Esophagus muscularis mucosa (tissue), 4 donors: ENCODE measurements around the gene IFNK. TPM values are rescaled to one million over a fixed set of nuclear protein-coding genes. Genes with fewer than 3 reads are reported as not detected.

ENCODE experiments used
- DNase-seq: peaks from one replicate; pipeline ENCODE4 v3.0.0-alpha.2; 2017; ENCODE audit errors: extremely low spot score
- H3K27ac ChIP-seq, 4 donors: fragments of 200-600 bp; sonication (generic); replicated peaks in 1 of 4; 1 replicate in 3 of 4; 2 replicates in 1 of 4; pipeline ENCODE4 v1.5.1; 2016 to 2019; ENCODE audit warnings: mild to moderate bottlenecking in 1 of 4
- H3K27me3 ChIP-seq, 4 donors: fragments of 200-600 bp; sonication (generic); one replicate each; pipeline versions ENCODE4 v1.5.1 to v1.6.0; 2016 to 2019
- H3K36me3 ChIP-seq, 4 donors: fragments of 200-600 bp; sonication (generic); one replicate each; pipeline ENCODE4 v1.5.1; 2016 to 2019
- H3K4me1 ChIP-seq, 4 donors: fragments of 200-600 bp; sonication (generic); one replicate each; pipeline ENCODE4 v1.5.1; 2016 to 2019
- H3K4me3 ChIP-seq, 4 donors: fragments of 200-600 bp; sonication (generic); 1 replicate in 2 of 4; 2 replicates in 2 of 4; pipeline ENCODE4 v1.5.1; 2016 to 2019; ENCODE audit warnings: mild to moderate bottlenecking in 4 of 4, moderate library complexity in 1 of 4
- H3K9me3 ChIP-seq, 4 donors: fragments of 200-600 bp; sonication (generic); 1 replicate in 3 of 4; 2 replicates in 1 of 4; pipeline ENCODE4 v1.5.1; 2016 to 2019
- EP300 ChIP-seq: sonication (generic); formaldehyde crosslinking; IDR thresholded peaks from one replicate; pipeline ENCODE4 v1.6.1; 2017; ENCODE audit warnings: antibody characterized with exemption
- POLR2A ChIP-seq: fragments of 450-650 bp; IDR thresholded peaks from one replicate; pipeline ENCODE4 v1.6.1; 2017; ENCODE audit warnings: antibody characterized with exemption, moderate library complexity, mild to moderate bottlenecking, low read depth
- POLR2AphosphoS5 ChIP-seq, 2 donors: sonication (generic); formaldehyde crosslinking; IDR thresholded peaks; one replicate each; pipeline ENCODE4 v1.6.1; 2017; ENCODE audit warnings: antibody characterized with exemption in 2 of 2
- WGBS: methylation state at CpG from one replicate; pipeline ENCODE4 v1.1.5; 2018; 5-methylcytosine and 5-hydroxymethylcytosine counted together
- intact Hi-C: fragments of 100-400 bp; cut with DNase I; formaldehyde crosslinking; loops from one replicate; pipeline ENCODE4 v1.15.1; 2023
- total RNA-seq, 4 donors: library from RNA; depleted of rRNA; stranded (reverse); fragments of >200 nt; gene quantifications; one replicate each; pipeline versions ENCODE4 v1.1.0 to v1.2.1, GENCODE V29; 2016
- TF ChIP-seq, protein P1 (sequence below), 3 experiments: fragments of 200-600 bp in 2 of 3; fragments of 450-650 bp in 1 of 3; sonication (generic) in 2 of 3; IDR thresholded peaks; one replicate each; pipeline ENCODE4 v1.5.1; 2017 to 2019; ENCODE audit warnings: antibody characterized with exemption in 3 of 3, mild to moderate bottlenecking in 2 of 3, moderate library complexity in 1 of 3

Gene IFNK
- total RNA-seq, 4 donors from 2014 or later: not detected

DNA sequence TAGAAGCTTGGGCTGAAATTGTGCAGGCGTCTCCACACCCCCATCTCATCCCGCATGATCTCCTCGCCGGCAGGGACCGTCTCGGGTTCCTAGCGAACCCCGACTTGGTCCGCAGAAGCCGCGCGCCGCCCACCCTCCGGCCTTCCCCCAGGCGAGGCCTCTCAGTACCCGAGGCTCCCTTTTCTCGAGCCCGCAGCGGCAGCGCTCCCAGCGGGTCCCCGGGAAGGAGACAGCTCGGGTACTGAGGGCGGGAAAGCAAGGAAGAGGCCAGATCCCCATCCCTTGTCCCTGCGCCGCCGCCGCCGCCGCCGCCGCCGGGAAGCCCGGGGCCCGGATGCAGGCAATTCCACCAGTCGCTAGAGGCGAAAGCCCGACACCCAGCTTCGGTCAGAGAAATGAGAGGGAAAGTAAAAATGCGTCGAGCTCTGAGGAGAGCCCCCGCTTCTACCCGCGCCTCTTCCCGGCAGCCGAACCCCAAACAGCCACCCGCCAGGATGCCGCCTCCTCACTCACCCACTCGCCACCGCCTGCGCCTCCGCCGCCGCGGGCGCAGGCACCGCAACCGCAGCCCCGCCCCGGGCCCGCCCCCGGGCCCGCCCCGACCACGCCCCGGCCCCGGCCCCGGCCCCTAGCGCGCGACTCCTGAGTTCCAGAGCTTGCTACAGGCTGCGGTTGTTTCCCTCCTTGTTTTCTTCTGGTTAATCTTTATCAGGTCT, 49.0 kb downstream of the IFNK start, which contains the start of gene C9orf72:
Gene C9orf72, minus strand, starts transcription at position 564 of the 716 bp plus-strand sequence. CDS start 6,361 bp downstream, outside the sequence.
- intact Hi-C loops: no loop called here
- TF ChIP-seq POLR2A (peak; percentile 67), EP300 (no peak), POLR2AphosphoS5 (IDR thresholded peaks at IDR 0.05) (peak in 1 of 2 donors; percentile 72)
- TF ChIP-seq, protein P1, sequence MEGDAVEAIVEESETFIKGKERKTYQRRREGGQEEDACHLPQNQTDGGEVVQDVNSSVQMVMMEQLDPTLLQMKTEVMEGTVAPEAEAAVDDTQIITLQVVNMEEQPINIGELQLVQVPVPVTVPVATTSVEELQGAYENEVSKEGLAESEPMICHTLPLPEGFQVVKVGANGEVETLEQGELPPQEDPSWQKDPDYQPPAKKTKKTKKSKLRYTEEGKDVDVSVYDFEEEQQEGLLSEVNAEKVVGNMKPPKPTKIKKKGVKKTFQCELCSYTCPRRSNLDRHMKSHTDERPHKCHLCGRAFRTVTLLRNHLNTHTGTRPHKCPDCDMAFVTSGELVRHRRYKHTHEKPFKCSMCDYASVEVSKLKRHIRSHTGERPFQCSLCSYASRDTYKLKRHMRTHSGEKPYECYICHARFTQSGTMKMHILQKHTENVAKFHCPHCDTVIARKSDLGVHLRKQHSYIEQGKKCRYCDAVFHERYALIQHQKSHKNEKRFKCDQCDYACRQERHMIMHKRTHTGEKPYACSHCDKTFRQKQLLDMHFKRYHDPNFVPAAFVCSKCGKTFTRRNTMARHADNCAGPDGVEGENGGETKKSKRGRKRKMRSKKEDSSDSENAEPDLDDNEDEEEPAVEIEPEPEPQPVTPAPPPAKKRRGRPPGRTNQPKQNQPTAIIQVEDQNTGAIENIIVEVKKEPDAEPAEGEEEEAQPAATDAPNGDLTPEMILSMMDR (IDR thresholded peaks at IDR 0.05): peak in 1 of 3 experiments; percentile 7
- peak within 1 kb of the TSS; percentile 78 to 98 (median 86) for H3K4me3 ChIP-seq
- H3K9me3 ChIP-seq: peaks cover 0 to 2% (median 0%) of the 10 kb centered on the region in 4 donors
- H3K36me3 ChIP-seq: no peaks in the 10 kb centered on the region
- peaks cover 23 to 25% (median 24%) of the 10 kb centered on the region in 4 donors for H3K4me1 ChIP-seq
- peak within 1 kb of the TSS; percentile 96 to 100 (median 98) for H3K27ac ChIP-seq
- WGBS: 0% methylated on average over 29 of the region's 72 CpGs
- H3K27me3 ChIP-seq: no peaks in the 10 kb centered on the region
- peak; percentile 95 for DNase-seq

DNA sequence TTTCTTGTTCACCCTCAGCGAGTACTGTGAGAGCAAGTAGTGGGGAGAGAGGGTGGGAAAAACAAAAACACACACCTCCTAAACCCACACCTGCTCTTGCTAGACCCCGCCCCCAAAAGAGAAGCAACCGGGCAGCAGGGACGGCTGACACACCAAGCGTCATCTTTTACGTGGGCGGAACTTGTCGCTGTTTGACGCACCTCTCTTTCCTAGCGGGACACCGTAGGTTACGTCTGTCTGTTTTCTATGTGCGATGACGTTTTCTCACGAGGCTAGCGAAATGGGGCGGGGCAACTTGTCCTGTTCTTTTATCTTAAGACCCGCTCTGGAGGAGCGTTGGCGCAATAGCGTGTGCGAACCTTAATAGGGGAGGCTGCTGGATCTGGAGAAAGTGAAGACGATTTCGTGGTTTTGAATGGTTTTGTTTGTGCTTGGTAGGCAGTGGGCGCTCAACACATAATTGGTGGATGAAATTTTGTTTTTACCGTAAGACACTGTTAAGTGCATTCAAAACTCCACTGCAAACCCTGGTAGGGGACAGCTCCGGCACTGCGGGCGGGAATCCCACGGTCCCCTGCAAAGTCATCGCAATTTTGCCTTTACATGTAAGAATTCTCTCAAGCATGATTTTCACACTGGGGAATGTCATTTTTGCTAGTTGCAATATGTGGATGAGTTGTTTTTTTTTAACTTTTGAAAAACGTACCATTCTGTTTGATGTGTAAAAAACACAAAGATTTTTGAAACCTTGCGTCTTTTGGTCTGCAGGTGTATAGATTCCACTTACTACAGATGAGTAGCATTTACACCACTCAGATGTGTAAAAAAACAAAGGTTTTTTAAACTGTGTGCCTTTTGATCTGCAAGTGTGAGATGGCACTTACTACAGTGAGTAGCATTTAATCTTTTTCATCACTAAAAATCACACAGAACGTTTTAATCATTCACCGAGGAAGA, 49.8 kb downstream of the IFNK start:
- H3K4me3 ChIP-seq: peak overlapping the region; percentile 78 to 98 (median 86)
- H3K27ac ChIP-seq: peak overlapping the region; percentile 96 to 100 (median 98)
- H3K4me1 ChIP-seq: peaks cover 23 to 25% (median 24%) of the 10 kb centered on the region in 4 donors
- DNase-seq: peak; percentile 100
- peaks cover 0 to 4% (median 0%) of the 10 kb centered on the region in 4 donors for H3K9me3 ChIP-seq
- TF ChIP-seq POLR2AphosphoS5 (IDR thresholded peaks at IDR 0.05) (peak; percentile 94 to 99), EP300 (peak; percentile 96), POLR2A (peak; percentile 40)
- TF ChIP-seq, protein P1 (IDR thresholded peaks at IDR 0.05): peak in 2 of 3 experiments; percentile 11 to 12
- WGBS: 2% methylated on average over 35 of the region's 35 CpGs
- H3K27me3 ChIP-seq: no peaks in the 10 kb centered on the region
- intact Hi-C loops: no loop called here
- no peaks in the 10 kb centered on the region for H3K36me3 ChIP-seq

Other genes with a start within 250 kb of the IFNK start
- under 1 TPM in 1 of 4 donors, not detected in 3; 0.32 TPM for gene EQTN, start 227.1 kb upstream of the IFNK start, total RNA-seq
- gene MOB3B, start 5.5 kb downstream of the IFNK start, total RNA-seq: 10 to 100 TPM in 1 of 4 donors, 1 to 10 TPM in 3; 7.6 to 11.6 (median 9.5) TPM
- 10 to 100 TPM; 11.5 to 20.5 (median 14.6) TPM for gene C9orf72, start 49.2 kb downstream of the IFNK start, total RNA-seq